ENCODE data around the gene STAG3.
"Not testable (repeated sequence)": the region's sequence is repeated elsewhere in the genome, so short reads cannot be mapped to it uniquely, and the experiment has no call there.

The STAG3 gene

GRCh38 chr7:100257017-100257416 lies 79.3 kb downstream of the STAG3 start:
- no peak overlapping the region for H3K4me3 ChIP-seq (ENCODE audit: low read depth, low read length)
- TF ChIP-seq CTCF (IDR thresholded peaks at IDR 0.05; ENCODE audit: insufficient read depth, low read depth, low read length, missing control alignments): no peak
- DNase-seq (ENCODE audit: low read depth): no peak

GRCh38 chr7:100259984-100260383 lies 82.3 kb downstream of the STAG3 start:
- H3K4me3 ChIP-seq (ENCODE audit: low read depth, low read length); DNase-seq (ENCODE audit: low read depth): not testable (repeated sequence)

- not testable (repeated sequence) for DNase-seq (ENCODE audit: low read depth); H3K4me3 ChIP-seq (ENCODE audit: low read depth, low read length)
These were observed 85.2 kb downstream of the STAG3 start for GRCh38 chr7:100262896-100263295.
